Fibroblast of skin of scalp (primary cell): ENCODE data around the gene ARRDC1.

Experiments
- DNase-seq: peaks from one replicate; pipeline ENCODE4 v3.0.0-alpha.2; 2013

ARRDC1 gene

GRCh38 chr9:137640862-137641261 is 35.4 kb downstream of the ARRDC1 start:
- no peak for DNase-seq

- DNase-seq, result no peak
Observed at GRCh38 chr9:137642118-137642601, 36.7 kb downstream of the ARRDC1 start.

GRCh38 chr9:137642892-137643291 is 37.4 kb downstream of the ARRDC1 start:
- no peak for DNase-seq

- no peak for DNase-seq
Observed at GRCh38 chr9:137643921-137644320, 38.4 kb downstream of the ARRDC1 start.

- DNase-seq, result no peak
Observed at GRCh38 chr9:137645211-137645610, 39.7 kb downstream of the ARRDC1 start.

GRCh38 chr9:137646341-137646740 is 40.9 kb downstream of the ARRDC1 start:
- no peak for DNase-seq

GRCh38 chr9:137647096-137647714 is 41.7 kb downstream of the ARRDC1 start:
- DNase-seq, result no peak

- DNase-seq, result peak; percentile 50
Observed at GRCh38 chr9:137648396-137648795, 42.9 kb downstream of the ARRDC1 start.

GRCh38 chr9:137649553-137649952 is 44.1 kb downstream of the ARRDC1 start:
- DNase-seq, result no peak

GRCh38 chr9:137650259-137650658 is 44.8 kb downstream of the ARRDC1 start:
- no peak for DNase-seq

- no peak for DNase-seq
Observed at GRCh38 chr9:137650779-137651178, 45.3 kb downstream of the ARRDC1 start.

- no peak for DNase-seq
Observed at GRCh38 chr9:137656416-137656815, 50.9 kb downstream of the ARRDC1 start.

- DNase-seq, result no peak
Observed at GRCh38 chr9:137657606-137658005, 52.1 kb downstream of the ARRDC1 start.

GRCh38 chr9:137658781-137659180 is 53.3 kb downstream of the ARRDC1 start:
- DNase-seq, result no peak

- DNase-seq, result no peak
Observed at GRCh38 chr9:137660144-137660543, 54.7 kb downstream of the ARRDC1 start.

- DNase-seq, result no peak
Observed at GRCh38 chr9:137663584-137663983, 58.1 kb downstream of the ARRDC1 start.

GRCh38 chr9:137664676-137665075 is 59.2 kb downstream of the ARRDC1 start:
- peak; percentile 14 for DNase-seq
